ENCODE data around the gene ZC3H12C. TPM values are rescaled to one million over a fixed set of nuclear protein-coding genes. Genes with fewer than 3 reads are reported as not detected.

ZC3H12C gene
- total RNA-seq, 1 donor from 2014 or later = 11.8 TPM

GRCh38 chr11:110162216-110162615, 69.0 kb downstream of the ZC3H12C start:
- Mint-ChIP-seq H3K27ac (no peak overlapping the region), H3K4me1 (ENCODE audit: unreplicated experiment) (no peaks in the 10 kb centered on the region), H3K36me3 (peaks cover 31% of the 10 kb centered on the region), H3K9me3 (no peaks in the 10 kb centered on the region), H3K4me3 (no peak overlapping the region), H3K27me3 (no peaks in the 10 kb centered on the region)
- no peak for TF ChIP-seq CTCF (conservative IDR thresholded peaks at IDR 0.05)
- DNase-seq (ENCODE audit: extremely low spot score, unreplicated experiment) = no peak

GRCh38 chr11:110165039-110165925, 72.1 kb downstream of the ZC3H12C start:
- H3K27me3 Mint-ChIP-seq = no peaks in the 10 kb centered on the region
- H3K9me3 Mint-ChIP-seq = no peaks in the 10 kb centered on the region
- H3K27ac Mint-ChIP-seq = no peak overlapping the region
- peaks cover 18% of the 10 kb centered on the region for H3K36me3 Mint-ChIP-seq
- no peaks in the 10 kb centered on the region for H3K4me1 Mint-ChIP-seq (ENCODE audit: unreplicated experiment)
- no peak for DNase-seq (ENCODE audit: extremely low spot score, unreplicated experiment)
- TF ChIP-seq CTCF (conservative IDR thresholded peaks at IDR 0.05) = no peak
- H3K4me3 Mint-ChIP-seq = no peak overlapping the region

- Mint-ChIP-seq H3K4me1 (ENCODE audit: unreplicated experiment) (no peaks in the 10 kb centered on the region), H3K36me3 (peaks cover 18% of the 10 kb centered on the region), H3K4me3 (no peak overlapping the region), H3K9me3 (no peaks in the 10 kb centered on the region), H3K27ac (no peak overlapping the region), H3K27me3 (no peaks in the 10 kb centered on the region)
- DNase-seq (ENCODE audit: extremely low spot score, unreplicated experiment) = no peak
- no peak for TF ChIP-seq CTCF (conservative IDR thresholded peaks at IDR 0.05)
Measured at GRCh38 chr11:110168033-110168803, 75.0 kb downstream of the ZC3H12C start.

- DNase-seq (ENCODE audit: extremely low spot score, unreplicated experiment) = no peak
- H3K9me3 Mint-ChIP-seq = no peaks in the 10 kb centered on the region
- no peak overlapping the region for H3K4me3 Mint-ChIP-seq
- peaks cover 10% of the 10 kb centered on the region for H3K36me3 Mint-ChIP-seq
- TF ChIP-seq CTCF (conservative IDR thresholded peaks at IDR 0.05) = no peak
- H3K27ac Mint-ChIP-seq = no peak overlapping the region
- H3K4me1 Mint-ChIP-seq (ENCODE audit: unreplicated experiment) = peaks cover 8% of the 10 kb centered on the region
- H3K27me3 Mint-ChIP-seq = no peaks in the 10 kb centered on the region
Measured at GRCh38 chr11:110169738-110170137, 76.5 kb downstream of the ZC3H12C start.

- no peaks in the 10 kb centered on the region for H3K36me3 Mint-ChIP-seq
- peaks cover 17% of the 10 kb centered on the region for H3K4me1 Mint-ChIP-seq (ENCODE audit: unreplicated experiment)
- TF ChIP-seq CTCF (conservative IDR thresholded peaks at IDR 0.05) = no peak
- no peak overlapping the region for H3K4me3 Mint-ChIP-seq
- DNase-seq (ENCODE audit: extremely low spot score, unreplicated experiment) = no peak
- no peaks in the 10 kb centered on the region for H3K9me3 Mint-ChIP-seq
- no peaks in the 10 kb centered on the region for H3K27me3 Mint-ChIP-seq
- H3K27ac Mint-ChIP-seq = no peak overlapping the region
Measured at GRCh38 chr11:110172468-110173065, 79.4 kb downstream of the ZC3H12C start.

Measured in type B pancreatic cell (in vitro differentiated cells).